CD4-positive, alpha-beta T cell (primary cell): ENCODE data around the gene PLXNA2. TPM values are rescaled to one million over a fixed set of nuclear protein-coding genes. Genes with fewer than 3 reads are reported as not detected.

Source experiments
- ATAC-seq: fragments of 200-7000 bp; cut with Tn5 transposase; one replicate; pipeline ENCODE4 v1.10.0; 2022; ENCODE audit warnings: mild to moderate bottlenecking; ENCODE audit not compliant: poor library complexity
- CTCF ChIA-PET: fragments of 350-600 bp; sonication (Branson Sonifier 250); formaldehyde crosslinking; loops from one replicate; lab custom pipeline; 2021; ENCODE audit warnings: antibody characterized with exemption, inconsistent platforms; lab: Charles Lee
- POLR2A ChIA-PET: fragments of 350-600 bp; sonication (Branson Sonifier 250); formaldehyde crosslinking; loops from one replicate; lab custom pipeline; 2021; ENCODE audit warnings: antibody characterized with exemption, inconsistent platforms; lab: Charles Lee
- DNase-seq, 14 experiments: peaks; one replicate each; pipeline ENCODE4 v3.0.0-alpha.2; 2013 to 2020; ENCODE audit warnings: mixed read lengths in 2 of 14
- H3K27ac ChIP-seq, 2 donors: one replicate each; pipeline versions ENCODE4 v1.5.1 to v1.7.0; 2013; ENCODE audit warnings: low read length in 2 of 2, low read depth in 1 of 2, mild to moderate bottlenecking in 1 of 2
- H3K27me3 ChIP-seq, 2 experiments: 1 replicate in 1 of 2; 2 replicates in 1 of 2; pipeline versions ENCODE4 v1.6.1 to v1.7.0; 2013; ENCODE audit warnings: low read length in 2 of 2, control low read depth in 1 of 2, mild to moderate bottlenecking in 1 of 2, moderate library complexity in 1 of 2; ENCODE audit not compliant: insufficient read depth in 2 of 2, control insufficient read depth in 1 of 2
- H3K36me3 ChIP-seq: one replicate; pipeline ENCODE4 v1.6.1; 2013; ENCODE audit warnings: low read length, control low read depth; ENCODE audit not compliant: insufficient read depth
- H3K4me1 ChIP-seq: one replicate; pipeline ENCODE4 v1.6.1; 2013; ENCODE audit warnings: low read length, control low read depth; ENCODE audit not compliant: insufficient read depth
- H3K4me3 ChIP-seq: one replicate; pipeline ENCODE4 v1.5.1; 2013; ENCODE audit warnings: mild to moderate bottlenecking, low read length, moderate library complexity
- H3K9me3 ChIP-seq, 2 experiments: 1 replicate in 1 of 2; 2 replicates in 1 of 2; pipeline versions ENCODE4 v1.6.1 to v1.7.0; 2013; ENCODE audit warnings: low read length in 2 of 2, mild to moderate bottlenecking in 2 of 2, control low read depth in 1 of 2, moderate library complexity in 1 of 2; ENCODE audit not compliant: control insufficient read depth in 1 of 2, insufficient read depth in 1 of 2
- H3K27ac Mint-ChIP-seq: one replicate; pipeline ENCODE4 v1.8.0; 2020; ENCODE audit warnings: mixed read lengths
- H3K27me3 Mint-ChIP-seq: one replicate; pipeline ENCODE4 v1.8.0; 2021; ENCODE audit warnings: mixed read lengths
- H3K36me3 Mint-ChIP-seq: one replicate; pipeline ENCODE4 v1.8.0; 2021; ENCODE audit warnings: low read depth, mixed read lengths
- H3K4me1 Mint-ChIP-seq: one replicate; pipeline ENCODE4 v1.8.0; 2021; ENCODE audit warnings: low read depth, mixed read lengths
- H3K4me3 Mint-ChIP-seq: one replicate; pipeline ENCODE4 v1.8.0; 2020; ENCODE audit warnings: mild to moderate bottlenecking, mixed read lengths
- H3K9me3 Mint-ChIP-seq: one replicate; pipeline ENCODE4 v1.8.0; 2020; ENCODE audit warnings: mixed read lengths
- CTCF ChIP-seq: fragments of 200-600 bp; IDR thresholded peaks from one replicate; pipeline ENCODE4 v1.8.0; 2022; ENCODE audit warnings: antibody characterized with exemption, mild to moderate bottlenecking
- intact Hi-C, 2 experiments: fragments of 100-400 bp; cut with DNase I in 1 of 2; cut with micrococcal nuclease in 1 of 2; formaldehyde crosslinking; loops; one replicate each; pipeline versions ENCODE4 v1.15.1 to v1.9.0; 2023 to 2025; cut with DNase I, micrococcal nuclease
- total RNA-seq, 174 experiments: library from RNA in 2 of 174; stranded (reverse) in 2 of 174; gene quantifications; one replicate each; pipeline ENCODE4 v1.2.3 and lab custom pipeline; 2021 to 2026

PLXNA2 gene
- total RNA-seq, 2 experiments from 2014 or later: 0.75 to 0.77 TPM

- intact Hi-C loops: no loop called here
- Mint-ChIP-seq H3K27ac (no peak overlapping the region), H3K27me3 (no peaks in the 10 kb centered on the region), H3K9me3 (no peaks in the 10 kb centered on the region), H3K36me3 (no peaks in the 10 kb centered on the region), H3K4me3 (no peak overlapping the region), H3K4me1 (no peaks in the 10 kb centered on the region)
- H3K36me3 ChIP-seq: no peaks in the 10 kb centered on the region
- DNase-seq (no peak), ATAC-seq (no peak)
- no peak overlapping the region for H3K27ac ChIP-seq
- ChIA-PET CTCF (no interaction called here), POLR2A (no interaction called here)
- no peaks in the 10 kb centered on the region for H3K4me1 ChIP-seq
- peaks cover 0 to 3% of the 10 kb centered on the region in 2 experiments for H3K27me3 ChIP-seq
- no peaks in the 10 kb centered on the region for H3K9me3 ChIP-seq
- no peak for TF ChIP-seq CTCF
- H3K4me3 ChIP-seq: no peak overlapping the region
Measured at GRCh38 chr1:208117826-208118225, 126.4 kb downstream of the PLXNA2 start.

- ATAC-seq: no peak
- H3K27me3 Mint-ChIP-seq: no peaks in the 10 kb centered on the region
Measured at GRCh38 chr1:208117409-208117808, 126.8 kb downstream of the PLXNA2 start.

GRCh38 chr1:208115924-208116640 is 128.1 kb downstream of the PLXNA2 start:
- H3K4me3 Mint-ChIP-seq: no peak overlapping the region
- H3K4me1 Mint-ChIP-seq: no peaks in the 10 kb centered on the region
- H3K9me3 Mint-ChIP-seq: no peaks in the 10 kb centered on the region
- ATAC-seq: no peak
- H3K27ac Mint-ChIP-seq: no peak overlapping the region
- Histone ChIP-seq H3K4me3 (no peak overlapping the region), H3K9me3 (no peaks in the 10 kb centered on the region), H3K27me3 (peaks cover 0 to 3% of the 10 kb centered on the region in 2 experiments), H3K4me1 (no peaks in the 10 kb centered on the region), H3K27ac (no peak overlapping the region), H3K36me3 (no peaks in the 10 kb centered on the region)
- intact Hi-C loops: no loop called here
- ChIA-PET POLR2A (no interaction called here), CTCF (interaction anchor here (0.9 kb wide), 1 partner anchor 8 kb away, joined by 3 read pairs; no protein-coding TSS in a partner anchor)
- no peaks in the 10 kb centered on the region for H3K36me3 Mint-ChIP-seq
- DNase-seq: no peak
- TF ChIP-seq CTCF: no peak
- no peaks in the 10 kb centered on the region for H3K27me3 Mint-ChIP-seq

More at GRCh38 chr1:208117409-208117808, 126.8 kb downstream of the PLXNA2 start:
- Histone ChIP-seq H3K4me3 (no peak overlapping the region), H3K27me3 (peaks cover 0 to 3% of the 10 kb centered on the region in 2 experiments), H3K4me1 (no peaks in the 10 kb centered on the region), H3K9me3 (no peaks in the 10 kb centered on the region), H3K36me3 (no peaks in the 10 kb centered on the region), H3K27ac (no peak overlapping the region)
- Mint-ChIP-seq H3K27ac (no peak overlapping the region), H3K36me3 (no peaks in the 10 kb centered on the region), H3K9me3 (no peaks in the 10 kb centered on the region), H3K4me3 (no peak overlapping the region), H3K4me1 (no peaks in the 10 kb centered on the region)
- no peak for DNase-seq
- intact Hi-C loops: no loop called here
- ChIA-PET POLR2A (no interaction called here), CTCF (no interaction called here)
- no peak for TF ChIP-seq CTCF
